GM12873 (cell line): Measurements from ENCODE around the gene MTHFD1.

ENCODE experiments used
- TF ChIP-seq, protein P1 (sequence below): IDR thresholded peaks from 2 replicates; pipeline ENCODE4 v1.5.1; 2012; ENCODE audit warnings: low read depth, mild to moderate bottlenecking, moderate library complexity, low read length, control low read depth; ENCODE audit not compliant: insufficient read depth; ENCODE audit errors: missing control alignments

Gene MTHFD1

DNA sequence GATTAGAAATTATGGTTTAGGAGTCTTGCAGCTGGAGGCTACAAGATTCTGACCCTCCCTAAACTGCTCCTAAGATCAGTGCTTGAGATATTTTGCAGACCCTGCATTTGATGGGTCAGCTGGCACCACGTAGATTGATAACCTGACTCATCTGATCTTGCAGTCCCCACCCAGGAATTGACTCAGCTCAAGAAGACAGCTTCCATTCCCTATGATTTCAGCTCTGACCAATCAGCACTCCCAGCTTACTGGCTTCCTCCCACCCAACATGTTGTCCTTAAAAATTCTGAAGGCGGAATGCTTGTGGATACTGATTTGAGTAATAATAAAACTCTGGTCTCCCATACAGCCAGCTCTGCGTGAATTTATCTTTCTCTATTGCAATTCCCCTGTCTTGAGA lies 23.2 kb upstream of the MTHFD1 start:
- TF ChIP-seq, protein P1, sequence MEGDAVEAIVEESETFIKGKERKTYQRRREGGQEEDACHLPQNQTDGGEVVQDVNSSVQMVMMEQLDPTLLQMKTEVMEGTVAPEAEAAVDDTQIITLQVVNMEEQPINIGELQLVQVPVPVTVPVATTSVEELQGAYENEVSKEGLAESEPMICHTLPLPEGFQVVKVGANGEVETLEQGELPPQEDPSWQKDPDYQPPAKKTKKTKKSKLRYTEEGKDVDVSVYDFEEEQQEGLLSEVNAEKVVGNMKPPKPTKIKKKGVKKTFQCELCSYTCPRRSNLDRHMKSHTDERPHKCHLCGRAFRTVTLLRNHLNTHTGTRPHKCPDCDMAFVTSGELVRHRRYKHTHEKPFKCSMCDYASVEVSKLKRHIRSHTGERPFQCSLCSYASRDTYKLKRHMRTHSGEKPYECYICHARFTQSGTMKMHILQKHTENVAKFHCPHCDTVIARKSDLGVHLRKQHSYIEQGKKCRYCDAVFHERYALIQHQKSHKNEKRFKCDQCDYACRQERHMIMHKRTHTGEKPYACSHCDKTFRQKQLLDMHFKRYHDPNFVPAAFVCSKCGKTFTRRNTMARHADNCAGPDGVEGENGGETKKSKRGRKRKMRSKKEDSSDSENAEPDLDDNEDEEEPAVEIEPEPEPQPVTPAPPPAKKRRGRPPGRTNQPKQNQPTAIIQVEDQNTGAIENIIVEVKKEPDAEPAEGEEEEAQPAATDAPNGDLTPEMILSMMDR, result no peak

DNA sequence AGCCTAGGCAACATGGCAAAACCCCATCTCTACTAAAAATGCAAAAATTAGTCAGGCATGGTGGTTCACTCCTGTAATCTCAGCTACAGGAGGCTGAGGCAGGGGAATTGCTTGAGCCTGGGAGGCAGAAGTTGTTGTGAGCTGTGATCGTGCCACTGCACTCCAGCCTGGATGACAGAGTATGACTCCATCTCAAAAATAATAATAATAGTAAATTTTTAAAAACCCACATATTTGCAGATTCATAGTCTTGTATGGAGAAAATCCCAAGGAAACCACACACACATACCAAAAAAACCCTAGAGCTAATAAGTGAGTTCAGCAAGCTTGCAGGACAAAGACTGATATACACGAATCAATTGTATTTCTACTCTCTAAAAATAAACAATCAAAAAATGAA lies 19.0 kb upstream of the MTHFD1 start:
- TF ChIP-seq, protein P1, result no peak

DNA sequence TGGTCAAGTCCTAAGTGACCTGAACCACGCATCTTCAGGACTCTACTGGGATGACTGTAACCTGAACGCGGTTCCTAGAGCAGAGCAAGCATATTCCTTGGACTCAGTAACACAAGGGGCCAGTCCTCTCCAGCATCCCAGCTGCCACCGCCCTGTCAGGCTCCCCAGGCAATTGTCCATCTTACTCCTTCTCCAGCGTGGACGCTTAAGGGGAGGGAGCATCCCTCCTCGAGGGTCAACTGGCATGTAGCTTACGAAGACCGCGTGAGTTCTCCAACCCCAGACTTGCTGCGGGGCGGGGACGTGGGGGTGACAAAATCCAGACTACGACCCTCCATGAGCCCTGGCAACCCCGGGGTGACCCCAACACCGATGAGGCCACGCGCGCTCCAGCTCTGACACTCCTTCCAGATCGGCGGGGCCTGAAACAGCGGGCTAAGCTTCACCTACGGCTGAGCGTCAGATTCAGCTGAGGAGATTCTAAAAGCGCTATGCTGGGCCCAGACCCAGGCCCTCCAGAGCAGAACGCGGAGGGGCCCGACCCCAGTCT lies 846 bp upstream of the MTHFD1 start:
- TF ChIP-seq, protein P1, result no peak

DNA sequence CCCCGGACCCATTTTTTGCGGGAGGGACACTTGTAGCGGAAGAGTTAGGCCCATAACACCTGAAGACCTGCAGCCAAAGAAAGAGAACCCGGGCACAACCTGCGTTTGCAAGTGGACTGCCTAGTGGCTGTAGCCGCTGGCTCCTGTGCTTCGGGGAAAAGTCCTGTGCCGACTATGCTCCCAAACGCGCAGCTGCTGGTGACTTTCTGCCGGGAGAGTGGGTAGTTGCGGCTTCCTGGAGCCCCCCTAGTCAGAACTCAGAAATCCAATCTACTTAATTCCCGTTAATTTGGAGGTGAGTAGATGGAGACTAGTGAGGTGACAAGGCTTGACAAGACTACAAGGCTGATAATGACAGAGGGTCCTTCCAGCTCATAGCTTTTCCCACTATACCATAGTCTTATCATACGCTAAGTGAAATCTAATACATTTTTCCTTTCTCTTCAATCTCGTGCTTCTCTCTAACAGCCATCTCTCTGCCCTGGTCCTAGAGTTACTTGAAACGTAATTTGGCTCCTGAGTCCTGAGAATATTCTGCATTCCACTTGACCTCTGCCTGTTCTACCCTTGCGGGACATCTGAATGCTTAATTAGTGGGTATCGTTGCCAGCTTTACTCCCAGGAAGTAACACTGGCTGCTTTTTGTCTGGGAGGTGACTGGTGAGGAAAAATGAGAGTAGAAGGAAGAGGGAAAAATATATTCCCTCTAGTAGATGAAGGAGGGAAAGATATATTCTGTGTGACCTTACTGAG lies 556 bp downstream of the MTHFD1 start:
- TF ChIP-seq, protein P1, result no peak

DNA sequence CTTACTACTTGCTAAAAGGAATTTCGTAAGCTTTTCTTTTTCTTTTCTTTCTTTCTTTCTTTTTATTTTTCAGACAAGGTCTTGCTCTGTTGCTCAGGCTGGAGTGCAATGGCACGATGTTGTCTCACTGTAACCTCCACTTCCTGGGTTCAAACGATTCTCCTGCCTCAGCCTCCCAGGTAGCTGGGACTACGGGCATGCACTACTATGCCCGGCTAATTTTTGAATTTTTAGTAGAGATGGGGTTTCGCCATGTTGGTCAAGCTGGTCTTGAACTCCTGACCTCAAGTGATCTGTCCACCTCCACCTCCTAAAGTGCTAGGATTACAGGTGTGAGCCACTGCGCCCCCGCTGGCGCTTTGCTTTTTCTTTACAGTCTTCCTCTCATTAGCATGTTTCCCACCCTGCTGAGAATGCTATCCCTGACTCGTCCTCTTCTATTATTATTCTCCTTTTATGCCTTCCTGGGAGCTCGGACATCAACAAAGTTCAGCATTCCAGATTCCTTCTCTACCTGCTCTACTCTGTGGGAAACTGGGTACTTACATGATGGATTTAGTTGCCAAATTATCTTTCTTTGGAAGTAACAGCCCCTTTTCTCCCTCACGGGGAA lies 3.1 kb downstream of the MTHFD1 start:
- TF ChIP-seq, protein P1, result no peak

DNA sequence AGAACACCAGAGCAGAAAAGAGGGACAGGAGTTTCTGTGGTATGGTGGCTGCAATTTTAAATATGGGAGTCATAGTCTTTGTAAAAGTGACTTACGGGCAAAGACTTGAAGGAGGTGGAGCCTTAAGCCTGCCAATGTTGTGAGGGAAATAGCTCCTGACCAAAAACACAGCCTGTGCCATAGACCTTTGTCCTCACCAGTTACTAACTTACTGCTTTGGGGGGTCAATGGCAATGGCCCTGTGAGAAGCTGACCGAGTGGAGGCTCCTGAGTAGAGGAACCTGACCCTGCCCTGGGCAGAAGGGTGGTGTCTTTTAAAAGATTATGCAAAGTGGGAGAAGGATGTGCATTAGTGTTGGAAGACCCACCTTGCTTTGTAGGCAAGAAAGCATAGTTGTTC lies 3.8 kb downstream of the MTHFD1 start:
- TF ChIP-seq, protein P1, result no peak

DNA sequence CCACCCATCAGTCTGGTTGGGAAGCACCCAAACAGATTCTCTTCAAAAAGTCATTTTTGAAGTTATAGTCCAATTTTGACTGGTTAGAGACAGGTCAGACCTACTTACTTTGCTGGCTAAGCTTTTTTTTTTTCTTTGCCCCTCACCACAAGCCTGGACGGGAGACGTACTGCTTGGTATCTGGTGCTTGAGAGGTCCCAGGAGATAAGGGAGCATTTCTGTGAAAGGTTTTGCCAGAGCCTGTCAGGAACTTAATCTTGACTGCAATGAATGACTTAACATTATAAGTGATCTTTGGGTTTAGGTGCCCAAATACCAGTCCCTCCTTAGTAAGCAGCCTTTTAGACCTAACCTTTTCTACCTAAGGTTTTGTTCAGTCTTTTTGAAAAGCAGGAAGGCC lies 6.3 kb downstream of the MTHFD1 start:
- TF ChIP-seq, protein P1, result no peak
